Endothelial cell of umbilical vein (primary cell): ENCODE measurements around the gene SPACA6. TPM values are rescaled to one million over a fixed set of nuclear protein-coding genes. Genes with fewer than 3 reads are reported as not detected.

Experiments used
- BruUV-seq: library from RNA; stranded (reverse); fragments of 400-500 nt; replicated peaks from 2 replicates; lab custom pipeline; 2021; lab: Mats Ljungman, UMichigan
- CTCF ChIA-PET: fragments of 300-600, 350-600 bp; sonication (Branson Sonifier 250); formaldehyde crosslinking; loops from one replicate; lab custom pipeline; 2021; ENCODE audit warnings: antibody characterized with exemption, inconsistent platforms; lab: Charles Lee
- POLR2A ChIA-PET: fragments of 300-600, 350-600 bp; sonication (Branson Sonifier 250); formaldehyde crosslinking; loops from one replicate; lab custom pipeline; 2021; ENCODE audit warnings: antibody characterized with exemption, inconsistent platforms; lab: Charles Lee
- DNase-seq: peaks from one replicate; pipeline ENCODE4 v3.0.0-alpha.2; 2011; ENCODE audit warnings: low read depth, low spot score
- FAIRE-seq: peaks from 2 replicates; lab custom pipeline; 2011; peaks lifted over from hg19 to GRCh38; lab: Jason Lieb, UNC
- H2AFZ ChIP-seq: 2 replicates; pipeline ENCODE4 v1.6.0; 2012; ENCODE audit warnings: low read depth, low read length, control low read depth, inconsistent platforms
- H3K27ac ChIP-seq: 2 replicates; pipeline ENCODE4 v1.5.1; 2011; ENCODE audit warnings: low read depth, mild to moderate bottlenecking, control low read depth, low read length, moderate library complexity; ENCODE audit not compliant: insufficient read depth
- H3K27me3 ChIP-seq, 2 experiments: 2 replicates each; pipeline versions ENCODE4 v1.6.0 to v1.6.1; 2011; ENCODE audit warnings: low read length in 2 of 2, mixed read lengths in 1 of 2; ENCODE audit not compliant: control insufficient read depth in 2 of 2, insufficient read depth in 2 of 2
- H3K36me3 ChIP-seq, 2 experiments: 2 replicates in 1 of 2; 3 replicates in 1 of 2; pipeline ENCODE4 v1.5.1; 2011; ENCODE audit warnings: low read length in 2 of 2, mild to moderate bottlenecking in 1 of 2, moderate library complexity in 1 of 2; ENCODE audit not compliant: control insufficient read depth in 2 of 2, insufficient read depth in 2 of 2; ENCODE audit errors: extremely low read depth in 1 of 2
- H3K4me1 ChIP-seq: 3 replicates; pipeline ENCODE4 v1.5.1; 2011; ENCODE audit warnings: mild to moderate bottlenecking, low read length; ENCODE audit not compliant: control insufficient read depth, insufficient read depth; ENCODE audit errors: extremely low read depth
- H3K4me2 ChIP-seq: 2 replicates; pipeline ENCODE4 v1.6.1; 2011; ENCODE audit warnings: low read length, control low read depth, mixed read lengths; ENCODE audit not compliant: insufficient read depth
- H3K4me3 ChIP-seq, 3 experiments: fragments of 200-600 bp in 1 of 3; sonication (generic), shearing (Covaris generic) in 1 of 3; replicated peaks in 1 of 3; 2 replicates each; pipeline ENCODE4 v1.5.1; 2011 to 2016; ENCODE audit warnings: control low read depth in 3 of 3, low read length in 3 of 3, mild to moderate bottlenecking in 2 of 3, inconsistent platforms in 1 of 3, low read depth in 1 of 3, moderate library complexity in 1 of 3; ENCODE audit not compliant: insufficient read depth in 1 of 3
- H3K79me2 ChIP-seq: 2 replicates; pipeline ENCODE4 v1.6.0; 2012; ENCODE audit warnings: low read length, inconsistent platforms; ENCODE audit not compliant: control insufficient read depth, insufficient read depth
- H3K9ac ChIP-seq: replicated peaks from 2 replicates; pipeline ENCODE3; 2011; ENCODE audit warnings: low read length, control low read depth; ENCODE audit not compliant: insufficient read depth; ENCODE audit errors: extremely low read depth
- H3K9me1 ChIP-seq: replicated peaks from 3 replicates; pipeline ENCODE4 v1.6.0; 2011; ENCODE audit warnings: mild to moderate bottlenecking, low read length; ENCODE audit not compliant: control insufficient read depth, insufficient read depth; ENCODE audit errors: extremely low read depth
- H3K9me3 ChIP-seq: replicated peaks from 2 replicates; pipeline ENCODE4 v1.5.1; 2012; ENCODE audit warnings: low read length, inconsistent platforms; ENCODE audit not compliant: control insufficient read depth, insufficient read depth
- H4K20me1 ChIP-seq: replicated peaks from 2 replicates; pipeline ENCODE3; 2011; ENCODE audit warnings: mild to moderate bottlenecking, low read length; ENCODE audit not compliant: control insufficient read depth, insufficient read depth; ENCODE audit errors: extremely low read depth
- EZH2 ChIP-seq: IDR thresholded peaks from 2 replicates; pipeline ENCODE4 v1.6.1; 2012; ENCODE audit warnings: borderline replicate concordance, low read depth, mild to moderate bottlenecking, moderate library complexity, low read length, inconsistent platforms; ENCODE audit not compliant: severe bottlenecking
- FOS ChIP-seq: IDR thresholded peaks from 2 replicates; pipeline ENCODE4 v1.6.1; 2011; ENCODE audit warnings: mild to moderate bottlenecking, low read length, moderate library complexity, borderline replicate concordance; ENCODE audit not compliant: insufficient read depth
- GATA2 ChIP-seq: IDR thresholded peaks from 2 replicates; pipeline ENCODE4 v1.7.0; 2011; ENCODE audit warnings: low read depth, mild to moderate bottlenecking, moderate library complexity, mixed read lengths, low read length; ENCODE audit not compliant: insufficient read length, insufficient read depth
- JUN ChIP-seq: IDR thresholded peaks from 2 replicates; pipeline ENCODE4 v1.6.1; 2011; ENCODE audit warnings: borderline replicate concordance, low read depth; ENCODE audit not compliant: insufficient read length, insufficient read depth
- MYC ChIP-seq: IDR thresholded peaks from one replicate; pipeline ENCODE4 v1.6.1; 2011; ENCODE audit warnings: mild to moderate bottlenecking, low read depth, low read length
- POLR2A ChIP-seq: IDR thresholded peaks from 2 replicates; pipeline ENCODE4 v1.6.1; 2012; ENCODE audit warnings: low read depth, mild to moderate bottlenecking, control low read depth, low read length
- POLR2AphosphoS5 ChIP-seq: IDR thresholded peaks from 2 replicates; pipeline ENCODE4 v1.6.1; 2012; ENCODE audit warnings: low read depth, mild to moderate bottlenecking, control low read depth, low read length, moderate library complexity; ENCODE audit not compliant: insufficient read depth
- dilution Hi-C: fragments of 300-500 bp; cut with MboI; formaldehyde crosslinking; loops from one replicate; pipeline ENCODE4 v1.15.0; 2019; ENCODE audit warnings: low sequenced_read_pairs; ENCODE audit not compliant: extremely low pct_ligation_motif_present
- intact Hi-C: fragments of 100-400 bp; cut with micrococcal nuclease; formaldehyde crosslinking; loops from one replicate; pipeline ENCODE4 v1.10.0; 2022
- polyA plus RNA-seq, 4 experiments: library from polyadenylated mRNA; depleted of rRNA in 3 of 4; stranded (reverse) in 3 of 4; unstranded in 1 of 4; fragments of >200 nt; gene quantifications; 2 replicates each; pipeline versions ENCODE4 v1.2.1 to v1.2.3, GENCODE V29; 2011 to 2012; ENCODE audit warnings: missing spikeins in 1 of 4
- total RNA-seq: library from RNA; stranded (reverse); gene quantifications from 2 replicates; pipeline ENCODE4 v1.2.3, GENCODE V29; 2021
- TF ChIP-seq, protein P1 (sequence below): IDR thresholded peaks from 2 replicates; pipeline ENCODE4 v1.6.1; 2011; ENCODE audit not compliant: insufficient read depth, insufficient read length
- TF ChIP-seq, protein P2 (sequence below), 2 donors: IDR thresholded peaks; 1 replicate in 1 of 2; 2 replicates in 1 of 2; pipeline ENCODE4 v1.5.1; 2011; ENCODE audit warnings: low read length in 2 of 2, mild to moderate bottlenecking in 2 of 2, moderate library complexity in 2 of 2, control low read depth in 1 of 2, inconsistent platforms in 1 of 2, low read depth in 1 of 2; ENCODE audit not compliant: insufficient read depth in 1 of 2; ENCODE audit errors: extremely low read depth in 1 of 2

SPACA6 gene
- total and polyA plus RNA-seq, 2 donors (not counting 3 experiments of a cell fraction or from before 2014, with no cell fraction given), result 11.9 to 41.1 TPM

DNA sequence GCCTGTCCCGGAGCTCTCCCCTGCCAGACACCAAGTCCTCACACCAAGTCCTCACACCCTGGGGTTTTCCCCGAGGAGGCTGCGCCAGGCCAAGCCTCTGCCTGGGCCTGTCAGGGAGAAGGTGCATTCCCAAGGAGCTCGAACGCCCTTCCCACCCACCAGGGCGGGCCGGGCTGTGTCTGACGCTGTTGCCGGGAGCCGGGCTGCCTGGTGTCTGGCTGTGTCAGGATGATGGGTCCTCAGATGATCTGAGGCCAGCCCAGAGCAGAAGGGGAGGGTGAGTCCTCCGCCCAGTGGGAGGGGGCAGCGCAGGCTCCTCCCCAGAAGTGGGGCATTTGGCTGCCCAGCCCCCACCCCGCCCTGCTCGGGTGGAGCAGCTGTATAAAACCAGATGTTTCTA lies 32.9 kb downstream of the SPACA6 start:
- Histone ChIP-seq H2AFZ (no peak overlapping the region), H3K9me1 (no peaks in the 10 kb centered on the region), H3K27me3 (peaks cover 1 to 4% of the 10 kb centered on the region in 2 experiments), H3K79me2 (no peaks in the 10 kb centered on the region), H3K27ac (no peak overlapping the region), H3K4me3 (no peak overlapping the region), H3K4me1 (no peaks in the 10 kb centered on the region), H3K4me2 (no peak overlapping the region), H3K9ac (no peak overlapping the region), H3K9me3 (no peaks in the 10 kb centered on the region), H3K36me3 (no peaks in the 10 kb centered on the region), H4K20me1 (no peaks in the 10 kb centered on the region)
- ChIA-PET CTCF (no interaction called here), POLR2A (no interaction called here)
- FAIRE-seq (no peak), DNase-seq (no peak)
- TF ChIP-seq JUN, result no peak
- TF ChIP-seq, protein P1, sequence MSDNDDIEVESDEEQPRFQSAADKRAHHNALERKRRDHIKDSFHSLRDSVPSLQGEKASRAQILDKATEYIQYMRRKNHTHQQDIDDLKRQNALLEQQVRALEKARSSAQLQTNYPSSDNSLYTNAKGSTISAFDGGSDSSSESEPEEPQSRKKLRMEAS, result no peak
- TF ChIP-seq, protein P2, sequence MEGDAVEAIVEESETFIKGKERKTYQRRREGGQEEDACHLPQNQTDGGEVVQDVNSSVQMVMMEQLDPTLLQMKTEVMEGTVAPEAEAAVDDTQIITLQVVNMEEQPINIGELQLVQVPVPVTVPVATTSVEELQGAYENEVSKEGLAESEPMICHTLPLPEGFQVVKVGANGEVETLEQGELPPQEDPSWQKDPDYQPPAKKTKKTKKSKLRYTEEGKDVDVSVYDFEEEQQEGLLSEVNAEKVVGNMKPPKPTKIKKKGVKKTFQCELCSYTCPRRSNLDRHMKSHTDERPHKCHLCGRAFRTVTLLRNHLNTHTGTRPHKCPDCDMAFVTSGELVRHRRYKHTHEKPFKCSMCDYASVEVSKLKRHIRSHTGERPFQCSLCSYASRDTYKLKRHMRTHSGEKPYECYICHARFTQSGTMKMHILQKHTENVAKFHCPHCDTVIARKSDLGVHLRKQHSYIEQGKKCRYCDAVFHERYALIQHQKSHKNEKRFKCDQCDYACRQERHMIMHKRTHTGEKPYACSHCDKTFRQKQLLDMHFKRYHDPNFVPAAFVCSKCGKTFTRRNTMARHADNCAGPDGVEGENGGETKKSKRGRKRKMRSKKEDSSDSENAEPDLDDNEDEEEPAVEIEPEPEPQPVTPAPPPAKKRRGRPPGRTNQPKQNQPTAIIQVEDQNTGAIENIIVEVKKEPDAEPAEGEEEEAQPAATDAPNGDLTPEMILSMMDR (IDR thresholded peaks at IDR 0.05; ENCODE audit: extremely low read depth in 1 of 2, insufficient read depth in 1 of 2, low read depth in 1 of 2, low read length in 2 of 2), result no peak
- BruUV-seq, result no TSS peak
- dilution Hi-C loops, result no loop called here
- intact Hi-C loops, result no loop called here

DNA sequence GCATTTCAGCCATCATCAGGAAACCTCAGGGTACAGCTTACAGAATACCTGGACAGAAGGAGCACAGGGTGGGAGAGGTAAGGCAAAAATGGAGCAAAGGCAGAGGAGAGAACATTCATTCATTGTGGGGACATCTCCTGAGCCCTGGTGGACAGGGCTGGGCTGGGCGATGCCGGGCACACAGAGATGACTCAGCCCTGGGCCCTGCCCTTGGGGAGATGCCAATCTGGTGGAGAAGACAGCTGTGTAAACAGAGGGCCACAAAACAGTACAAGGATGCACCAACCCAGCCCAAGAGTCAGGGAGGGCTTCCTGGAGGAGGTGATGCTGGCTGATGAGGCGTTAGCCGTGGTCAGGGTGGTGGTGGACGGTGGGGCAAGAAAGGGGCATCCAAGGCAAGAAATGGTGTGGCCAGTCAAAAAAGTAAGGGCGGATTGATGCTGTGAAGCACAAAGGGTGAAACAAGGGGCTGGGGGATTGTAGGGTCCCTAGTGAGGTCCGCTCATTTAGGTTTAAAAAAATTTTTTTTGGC lies 34.3 kb downstream of the SPACA6 start:
- Histone ChIP-seq H3K9me3 (no peaks in the 10 kb centered on the region), H4K20me1 (no peaks in the 10 kb centered on the region), H3K27me3 (peaks cover 0 to under 1% of the 10 kb centered on the region in 2 experiments), H2AFZ (no peak overlapping the region), H3K9me1 (no peaks in the 10 kb centered on the region), H3K4me3 (no peak overlapping the region), H3K27ac (no peak overlapping the region), H3K79me2 (no peaks in the 10 kb centered on the region), H3K4me2 (no peak overlapping the region), H3K4me1 (no peaks in the 10 kb centered on the region), H3K9ac (no peak overlapping the region), H3K36me3 (no peaks in the 10 kb centered on the region)
- POLR2A ChIA-PET, result no interaction called here
- intact Hi-C loops (no loop called here), dilution Hi-C loops (no loop called here)
- DNase-seq (no peak), FAIRE-seq (no peak)
- CTCF ChIA-PET, result interaction anchor here (1.0 kb wide), 1 partner anchor 50 kb away, joined by 3 read pairs; no protein-coding TSS in a partner anchor
- no TSS peak for BruUV-seq
- TF ChIP-seq, protein P2 (IDR thresholded peaks at IDR 0.05; ENCODE audit: extremely low read depth in 1 of 2, insufficient read depth in 1 of 2, low read depth in 1 of 2, low read length in 2 of 2), result no peak
- TF ChIP-seq POLR2A, result no peak
- no peak for TF ChIP-seq POLR2AphosphoS5
- TF ChIP-seq GATA2, result no peak
- no peak for TF ChIP-seq JUN
- no peak for TF ChIP-seq FOS
- TF ChIP-seq, protein P1, result no peak
- no peak for TF ChIP-seq EZH2
- no peak for TF ChIP-seq MYC
